Esophagus mucosa (tissue), 1 donor: Measurements from ENCODE around the gene GLDC. TPM values are rescaled to one million over a fixed set of nuclear protein-coding genes. Genes with fewer than 3 reads are reported as not detected.
"Not testable (repeated sequence)": the region's sequence is repeated elsewhere in the genome, so short reads cannot be mapped to it uniquely, and the experiment has no call there.

ENCODE experiments used
- ATAC-seq: fragments of 200-7000 bp; cut with Tn5 transposase; one replicate; pipeline ENCODE4 v1.9.1; 2020
- total RNA-seq: library from RNA; stranded (reverse); gene quantifications from one replicate; pipeline ENCODE4 v1.2.4, GENCODE V29; 2023
- donor health status: DM: yes; HTN: yes; CAD: no.

GLDC gene
- total RNA-seq, 1 donor from 2014 or later = 28.3 TPM

DNA sequence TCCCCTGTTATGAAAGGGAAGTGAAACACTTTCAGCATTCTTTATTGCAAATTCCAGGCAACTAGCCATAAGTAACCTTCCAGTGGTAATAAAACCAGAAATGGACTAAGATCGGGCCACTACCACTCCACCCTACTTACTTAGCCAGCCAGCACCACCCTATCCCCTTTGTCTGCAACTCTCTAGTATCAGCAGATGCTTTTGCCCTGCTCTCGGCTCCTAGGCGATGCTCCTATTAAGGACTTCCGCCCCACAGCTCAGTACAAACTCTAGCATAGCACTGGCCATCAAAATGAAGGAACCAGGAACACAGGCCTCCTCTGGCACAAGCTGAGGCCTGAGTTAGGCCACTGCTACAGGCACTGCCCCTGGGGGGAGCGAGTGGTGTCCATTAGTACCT lies 81.2 kb downstream of the GLDC start:
- ATAC-seq = no peak

DNA sequence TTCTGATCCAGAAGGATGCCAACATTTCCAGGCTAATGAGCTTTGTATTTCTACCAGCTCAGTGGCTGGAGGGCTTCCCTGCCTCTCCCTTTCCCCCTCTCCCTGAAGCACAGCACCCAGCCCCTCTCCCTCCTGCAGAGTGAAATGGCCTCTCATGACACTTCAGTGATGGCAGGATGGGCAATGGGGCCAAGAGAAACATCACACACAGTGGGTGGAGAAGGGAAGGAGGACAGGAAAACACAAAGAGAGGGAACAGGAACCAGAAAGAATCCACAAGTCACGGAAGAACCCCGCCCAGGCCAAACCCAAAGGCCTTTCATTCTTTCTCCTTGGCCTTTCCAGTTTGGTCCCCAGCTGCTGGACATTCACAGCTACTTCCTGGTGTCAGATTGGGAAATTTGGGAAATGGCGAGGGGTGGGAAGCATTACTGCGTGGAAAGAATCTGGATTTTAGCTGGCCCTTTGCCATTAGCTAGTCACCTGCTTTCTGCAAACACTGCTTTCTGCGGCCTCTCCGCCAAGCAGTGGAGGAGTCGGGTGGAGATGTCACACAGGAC lies 82.6 kb downstream of the GLDC start:
- ATAC-seq = no peak

DNA sequence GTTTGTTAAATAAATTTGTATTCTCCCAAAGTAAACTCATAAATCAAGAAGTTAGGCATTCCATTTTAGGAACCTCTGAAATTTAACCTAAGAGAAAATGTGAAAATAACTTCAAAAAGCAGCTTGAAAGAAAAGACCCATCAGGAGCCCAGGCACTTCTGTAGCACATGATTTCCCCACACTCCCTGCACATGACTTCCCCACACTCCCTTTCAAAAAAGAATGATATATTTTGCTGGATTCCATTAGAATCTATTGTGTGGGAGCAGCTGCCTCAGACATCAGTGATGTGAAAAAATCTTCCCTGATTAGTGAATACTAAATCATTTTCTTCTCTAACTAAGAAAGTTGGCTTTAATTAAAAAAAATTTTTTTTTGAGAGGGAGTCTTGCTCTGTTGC lies 83.3 kb downstream of the GLDC start:
- ATAC-seq = no peak

DNA sequence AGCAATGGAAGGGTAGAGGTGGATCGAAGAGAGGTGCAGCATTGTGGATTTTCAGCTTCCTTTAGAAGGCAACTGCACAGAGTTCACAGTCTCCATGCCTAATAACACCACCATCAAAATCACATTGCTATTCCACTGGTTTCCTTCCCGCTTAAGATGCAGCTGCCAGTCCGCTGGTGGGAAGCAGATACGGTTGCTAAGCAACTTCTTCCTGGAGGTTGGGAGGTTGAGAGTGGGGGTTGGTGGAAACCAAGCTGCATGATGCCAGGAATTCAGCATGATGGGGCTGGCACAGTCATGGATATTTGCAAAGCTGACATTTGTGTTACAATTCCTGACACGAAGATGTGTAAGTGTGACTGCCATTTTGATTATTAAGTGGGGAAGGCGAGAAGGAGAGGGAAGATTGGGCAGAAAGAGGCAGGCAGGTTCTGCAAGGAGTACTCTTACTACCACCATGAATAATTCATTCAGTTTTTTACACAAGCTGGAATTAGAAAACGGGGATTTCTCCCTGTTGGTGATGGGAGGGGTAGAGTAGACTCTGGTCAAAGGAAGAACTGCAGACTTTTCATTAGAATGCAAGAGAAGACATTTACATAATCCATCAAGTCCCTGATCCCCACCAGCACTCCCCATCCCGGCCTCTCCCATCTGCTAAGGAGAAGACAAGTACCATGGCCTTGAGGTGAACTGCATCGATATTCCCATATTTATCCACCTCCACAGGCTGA lies 87.5 kb downstream of the GLDC start:
- ATAC-seq = peak; percentile 35

DNA sequence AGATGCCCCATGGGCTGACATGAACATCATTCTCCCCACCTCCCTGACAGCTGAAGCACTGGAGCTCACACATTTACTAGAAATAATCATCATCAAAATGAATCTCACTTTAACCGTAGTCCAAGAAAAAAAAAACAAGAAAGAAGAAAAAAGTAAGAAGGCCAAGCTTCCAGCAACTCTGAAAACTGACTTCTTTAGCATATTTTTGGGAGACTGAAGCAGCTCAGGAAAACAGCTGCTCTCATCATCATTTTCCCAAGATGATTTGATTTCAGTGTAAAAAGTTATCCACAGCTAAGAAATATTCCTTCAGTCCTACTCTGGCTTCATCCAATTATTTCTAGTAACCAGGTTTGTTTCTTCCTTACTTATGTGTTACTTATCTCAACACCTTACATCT lies 91.7 kb downstream of the GLDC start:
- ATAC-seq = no peak

DNA sequence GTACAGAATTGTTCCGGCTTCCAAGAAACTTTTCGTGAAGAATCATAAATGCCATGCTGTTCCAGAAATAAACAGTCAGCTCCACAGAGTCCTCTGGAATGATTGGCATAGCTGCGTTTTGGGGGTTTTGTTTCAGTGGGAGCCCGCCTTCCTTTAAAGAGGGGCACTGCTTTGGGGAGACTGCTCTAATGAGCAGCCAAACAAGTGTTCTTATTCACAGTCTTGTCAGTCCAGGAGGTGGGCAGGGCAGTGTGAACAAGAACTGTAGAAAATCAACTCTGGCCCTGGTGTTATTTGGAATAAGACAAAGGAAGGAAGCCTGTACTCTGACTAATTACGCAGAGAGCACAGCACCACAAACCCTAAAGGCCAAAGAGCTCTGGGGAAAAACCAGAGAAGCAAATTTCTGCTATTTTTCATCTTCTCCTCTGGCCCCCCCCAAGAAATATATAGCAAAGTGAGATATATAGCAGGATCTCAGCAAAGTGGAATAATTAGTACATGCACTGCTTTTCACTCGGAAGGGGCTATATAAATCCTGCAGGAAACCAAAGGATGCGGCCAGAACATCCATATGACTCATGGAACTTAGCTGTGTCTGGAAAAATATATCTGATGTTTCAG lies 92.9 kb downstream of the GLDC start:
- peak; percentile 26 for ATAC-seq

DNA sequence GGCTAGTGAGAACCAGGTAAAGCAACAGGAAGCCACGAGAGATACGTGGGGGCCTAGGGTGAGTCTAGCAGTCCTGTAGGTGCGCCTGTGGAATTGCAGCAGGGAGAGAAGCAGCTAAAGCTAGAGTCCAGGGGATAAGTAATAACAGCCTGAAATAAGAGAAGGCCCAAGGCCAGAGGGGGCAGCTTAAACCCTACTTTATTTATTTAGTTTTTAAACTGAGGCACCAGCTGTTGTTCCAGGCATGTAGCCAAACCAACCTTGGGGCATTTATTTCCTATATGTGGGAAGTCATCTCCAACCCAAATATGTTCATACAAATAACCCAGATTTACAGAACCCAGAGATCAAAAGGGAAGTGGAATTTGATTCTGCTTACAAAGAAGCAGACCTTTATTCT lies 93.5 kb downstream of the GLDC start:
- no peak for ATAC-seq

DNA sequence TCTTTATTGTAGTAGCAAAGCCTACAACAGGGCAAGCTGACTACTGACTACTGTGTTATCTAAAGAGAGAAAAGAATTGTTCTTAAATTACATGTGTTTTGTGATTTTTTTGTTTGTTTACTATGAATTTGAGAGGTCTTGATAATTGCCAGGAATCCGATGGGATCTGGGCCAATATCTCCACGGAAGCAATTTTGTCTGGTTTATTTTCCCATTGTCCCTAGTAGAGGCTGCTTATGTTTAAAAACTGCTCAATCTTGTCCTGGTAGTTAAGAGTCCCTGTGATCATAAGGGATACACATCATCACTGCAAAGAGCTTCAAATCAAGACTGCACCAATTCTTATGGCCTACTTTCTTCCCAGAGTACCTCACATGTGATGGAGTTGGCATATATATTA lies 94.4 kb downstream of the GLDC start:
- ATAC-seq = no peak

DNA sequence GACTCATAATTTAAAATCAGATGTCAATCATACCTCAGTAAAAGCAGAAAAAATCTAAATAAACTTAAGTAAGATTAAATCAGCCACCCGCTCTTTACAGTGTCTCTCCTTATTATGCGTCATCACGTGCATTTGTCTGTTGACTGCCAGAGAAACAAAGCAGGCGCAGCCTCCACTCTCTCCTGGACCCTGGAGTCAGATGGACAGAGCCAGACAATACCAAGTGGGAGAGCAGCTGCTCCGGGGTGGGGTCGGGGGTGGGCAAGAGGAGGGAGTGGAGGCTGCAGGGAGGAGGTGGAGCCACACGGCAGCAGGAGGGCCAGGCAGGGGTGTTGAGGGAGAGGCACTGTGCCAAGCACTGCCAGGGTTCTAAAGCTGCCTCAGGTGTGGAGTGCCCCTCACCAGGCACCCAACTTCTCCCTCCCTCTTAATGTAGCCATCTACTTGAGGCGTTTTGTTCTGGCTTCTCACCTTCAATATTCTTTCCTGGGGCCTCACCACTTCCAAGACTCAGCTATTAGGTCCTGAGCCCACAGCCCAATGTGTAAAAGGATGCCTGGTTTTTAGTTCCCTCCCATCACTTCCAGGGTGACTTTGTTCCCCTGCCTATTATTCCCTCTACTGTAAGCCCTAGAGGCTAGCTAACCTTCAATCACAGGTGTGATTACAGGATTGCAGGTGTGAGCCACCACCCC lies 96.3 kb downstream of the GLDC start:
- peak; percentile 26 for ATAC-seq

DNA sequence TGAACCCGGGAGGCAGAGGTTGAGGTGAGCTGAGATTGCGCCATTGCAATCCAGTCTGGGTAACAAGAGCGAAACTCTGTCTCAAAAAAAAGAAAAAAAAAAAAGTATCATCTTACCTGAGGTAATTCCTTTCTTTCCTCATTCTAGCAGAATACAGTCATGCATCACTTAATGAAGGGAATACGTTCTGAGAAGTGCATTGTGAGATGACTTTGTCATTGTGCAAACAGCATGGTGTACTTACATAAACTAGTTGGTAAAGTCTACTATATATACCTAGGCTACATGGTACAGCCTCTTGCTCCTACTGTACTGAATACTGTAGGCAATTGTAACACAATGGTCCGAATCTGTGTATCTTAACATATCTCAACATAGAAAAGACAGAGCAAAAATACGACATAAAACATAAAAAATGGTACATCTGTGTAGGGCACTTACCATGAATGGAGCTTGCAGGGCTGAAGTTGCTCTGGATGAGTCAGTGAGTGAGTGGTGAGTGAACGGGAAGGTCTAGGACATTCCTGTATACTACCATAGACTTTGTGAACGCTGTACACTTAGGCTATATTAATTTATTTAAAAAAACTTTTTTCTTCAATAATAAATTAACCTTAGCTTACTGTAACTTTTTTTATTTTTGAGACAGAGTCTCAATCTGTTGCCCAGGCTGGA lies 100.4 kb downstream of the GLDC start:
- ATAC-seq = peak; percentile 33

DNA sequence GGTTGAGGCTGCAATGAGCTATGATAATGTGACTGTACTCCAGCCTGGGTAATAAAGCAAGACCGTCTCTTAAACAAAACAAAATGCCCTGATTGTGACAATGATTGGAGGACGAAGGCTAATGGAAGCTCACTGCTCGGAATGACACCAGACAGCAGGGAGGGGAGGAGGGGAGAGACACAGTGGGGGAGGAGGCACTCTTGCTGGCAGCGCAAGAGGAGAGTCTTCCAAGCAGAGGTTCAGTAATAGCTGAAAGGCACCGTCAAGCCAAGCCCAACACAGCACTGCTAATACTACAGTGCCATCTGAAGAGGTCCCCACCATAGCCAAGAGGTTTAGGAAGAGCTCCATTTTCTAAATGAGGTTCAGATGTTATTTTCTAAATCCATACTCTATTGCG lies 102.3 kb downstream of the GLDC start:
- ATAC-seq = no peak

DNA sequence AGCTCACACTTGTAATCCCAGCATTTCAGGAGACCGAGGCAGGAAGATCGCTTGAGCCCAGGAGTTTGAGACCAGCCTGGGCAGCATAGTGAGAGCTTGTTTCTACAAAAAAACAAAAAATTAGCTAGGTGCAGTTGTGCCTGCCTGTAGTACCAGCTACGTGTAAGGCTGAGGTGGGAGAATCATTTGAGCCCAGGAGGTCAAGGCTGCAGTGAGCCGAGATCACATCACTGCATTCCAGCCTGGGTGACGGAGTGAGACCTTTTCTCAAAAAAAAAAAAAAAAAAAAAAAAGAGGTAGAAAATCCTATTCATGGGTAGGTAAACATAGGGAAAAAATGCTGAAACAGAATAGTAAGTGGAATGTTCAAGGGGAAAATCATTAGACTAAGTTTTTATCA lies 102.9 kb downstream of the GLDC start:
- not testable (repeated sequence) for ATAC-seq

DNA sequence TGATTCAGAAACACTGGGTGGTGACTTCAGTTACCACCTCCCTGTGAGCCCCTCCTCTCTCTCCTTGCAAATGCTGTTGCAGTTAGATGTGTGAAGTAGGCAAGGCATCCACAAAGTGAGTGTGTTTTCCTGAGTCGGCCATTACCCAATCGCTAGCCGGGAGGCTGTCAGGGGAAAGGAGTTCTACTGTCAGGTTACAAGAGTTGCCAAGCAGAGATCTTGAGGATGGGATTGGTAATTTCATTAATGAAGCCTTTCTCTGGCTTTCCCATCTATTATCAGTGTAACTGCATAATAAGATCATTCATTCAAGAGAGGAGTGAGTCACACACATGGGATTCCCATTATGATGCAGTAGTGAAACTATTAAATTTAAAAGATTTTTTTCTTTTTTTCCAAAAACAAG lies 106.9 kb downstream of the GLDC start:
- ATAC-seq = no peak

DNA sequence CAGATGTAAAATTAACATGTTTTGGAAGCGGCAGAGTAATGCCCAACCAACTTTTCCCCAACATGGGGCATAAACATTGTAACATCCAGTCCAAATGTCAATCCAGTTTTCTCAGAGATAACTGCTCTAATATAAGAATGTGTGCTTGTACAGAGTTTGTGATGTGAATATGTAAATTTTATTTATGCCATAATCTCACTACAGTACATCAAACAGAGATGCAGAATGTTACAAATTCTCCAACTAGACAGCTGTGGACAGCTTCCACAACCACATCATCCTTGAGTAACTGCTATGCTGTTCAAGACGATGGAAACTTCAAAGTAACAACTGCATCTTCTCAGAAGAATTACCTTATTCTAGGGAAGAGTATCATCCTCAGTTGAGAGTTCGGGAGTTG lies 109.9 kb downstream of the GLDC start:
- ATAC-seq = no peak

DNA sequence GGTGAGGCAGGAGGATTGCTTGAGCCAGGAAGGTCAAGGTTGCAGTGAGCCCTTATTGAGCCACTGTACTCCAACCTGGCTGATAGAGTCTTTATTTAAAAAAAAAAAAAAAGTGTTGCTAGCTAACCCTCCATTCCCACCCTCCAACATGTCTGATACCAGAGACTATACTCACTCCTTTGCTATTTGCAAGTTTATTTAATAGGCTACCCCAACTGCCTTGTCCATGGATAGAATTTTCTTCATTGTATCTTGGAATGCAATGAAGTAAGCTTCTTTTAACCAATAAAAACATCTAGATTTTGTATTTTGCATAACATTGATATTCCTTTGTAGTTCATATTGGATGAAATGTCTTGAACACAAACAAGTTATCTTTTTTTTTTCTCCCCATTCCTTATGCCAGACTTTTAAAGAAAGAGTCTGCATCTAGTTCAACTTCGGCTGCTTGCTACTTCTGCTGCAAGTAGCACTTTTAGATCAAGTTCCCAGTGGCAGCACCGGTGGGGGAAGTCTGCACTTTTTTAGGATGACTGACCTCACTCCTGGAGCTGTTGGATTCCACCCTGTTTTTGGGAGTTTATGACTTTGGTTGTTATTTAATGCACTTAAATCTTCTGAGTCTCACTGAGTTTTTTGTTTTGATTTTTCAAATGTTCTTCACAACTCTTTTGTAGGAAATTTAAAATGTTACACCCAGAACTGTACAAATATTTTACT lies 120.0 kb downstream of the GLDC start:
- ATAC-seq = no peak

DNA sequence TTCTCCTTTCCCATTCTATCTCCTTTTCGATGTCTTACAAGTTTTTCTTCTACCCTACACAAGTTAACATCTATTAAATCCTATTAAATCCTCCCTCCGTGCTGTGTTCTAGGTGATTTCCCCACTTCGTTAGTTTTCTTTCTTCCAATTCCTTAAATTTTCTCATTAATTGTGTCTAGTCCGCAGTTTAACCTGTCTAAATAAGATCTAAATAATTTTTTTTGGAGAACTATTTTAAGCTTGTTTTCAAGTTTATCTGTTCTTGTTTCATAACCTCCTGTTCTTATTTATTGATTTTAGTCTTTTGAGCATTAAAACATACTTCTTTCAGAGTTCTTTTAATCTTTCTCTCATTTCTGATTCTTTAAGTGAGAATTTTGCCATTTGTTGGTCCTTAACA lies 123.3 kb downstream of the GLDC start:
- no peak for ATAC-seq

DNA sequence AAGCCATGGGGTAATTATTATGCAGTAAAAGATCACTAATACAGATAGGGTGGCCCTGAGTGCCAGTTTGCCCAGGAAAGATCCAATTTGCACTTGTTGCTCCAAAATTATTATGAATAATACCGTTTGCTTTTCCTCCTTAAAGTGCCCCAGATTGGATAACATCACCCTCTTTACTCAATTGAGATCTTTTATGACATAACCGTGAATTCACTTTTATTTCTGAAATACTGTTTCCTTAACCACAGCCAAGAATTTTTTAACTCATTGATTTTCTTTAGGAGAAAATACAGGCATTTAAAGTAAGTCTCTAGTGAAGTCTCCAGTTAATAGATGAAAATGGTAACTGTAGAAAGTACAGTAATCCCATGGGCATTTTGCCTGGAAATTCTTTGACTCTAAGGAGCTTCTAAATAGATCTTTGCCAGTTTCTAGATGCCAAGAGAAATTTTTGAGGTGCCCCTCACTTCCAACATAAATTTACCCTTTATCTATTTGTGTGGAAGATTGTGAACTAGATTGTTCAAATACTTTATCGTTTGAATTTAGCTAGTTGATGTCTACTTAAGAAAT lies 133.4 kb downstream of the GLDC start:
- ATAC-seq = no peak

DNA sequence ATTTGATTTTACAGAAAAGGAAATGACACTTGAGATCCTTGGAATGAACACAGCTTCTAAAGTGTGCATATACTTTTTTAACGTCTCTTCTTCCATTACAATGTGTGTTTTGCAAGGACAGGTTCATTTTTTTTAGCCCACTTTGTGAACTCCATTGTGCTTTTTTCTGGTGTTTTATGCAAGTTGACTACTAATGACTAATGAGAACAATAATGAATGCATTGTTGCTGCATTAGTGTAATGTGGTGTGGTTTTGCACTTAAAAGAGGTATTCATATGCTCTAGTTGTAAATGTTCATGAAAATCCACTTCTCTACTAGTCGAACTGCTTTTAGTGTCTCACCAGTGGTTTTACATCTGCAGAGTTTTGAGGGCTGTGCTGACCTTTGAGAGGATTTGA lies 139.0 kb downstream of the GLDC start:
- ATAC-seq = no peak

DNA sequence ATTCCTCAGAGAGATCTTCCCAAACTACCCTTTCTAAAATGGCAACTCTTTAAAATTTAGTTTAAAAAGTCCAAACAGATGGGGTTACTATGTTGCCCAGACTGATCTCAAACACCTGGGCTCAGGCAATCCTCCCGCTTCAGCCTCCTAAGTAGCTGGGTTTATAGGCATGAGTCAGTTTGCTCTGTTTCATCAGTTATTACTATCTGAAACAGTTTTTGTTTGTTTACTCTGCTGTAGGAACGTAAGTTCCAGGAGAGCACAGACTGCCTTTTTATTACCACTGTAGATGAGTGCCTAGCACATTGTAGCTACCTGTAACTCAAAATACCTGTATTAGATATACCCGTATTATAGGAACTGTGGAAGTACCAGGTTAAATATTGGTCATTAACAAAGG lies 143.1 kb downstream of the GLDC start:
- ATAC-seq = no peak

DNA sequence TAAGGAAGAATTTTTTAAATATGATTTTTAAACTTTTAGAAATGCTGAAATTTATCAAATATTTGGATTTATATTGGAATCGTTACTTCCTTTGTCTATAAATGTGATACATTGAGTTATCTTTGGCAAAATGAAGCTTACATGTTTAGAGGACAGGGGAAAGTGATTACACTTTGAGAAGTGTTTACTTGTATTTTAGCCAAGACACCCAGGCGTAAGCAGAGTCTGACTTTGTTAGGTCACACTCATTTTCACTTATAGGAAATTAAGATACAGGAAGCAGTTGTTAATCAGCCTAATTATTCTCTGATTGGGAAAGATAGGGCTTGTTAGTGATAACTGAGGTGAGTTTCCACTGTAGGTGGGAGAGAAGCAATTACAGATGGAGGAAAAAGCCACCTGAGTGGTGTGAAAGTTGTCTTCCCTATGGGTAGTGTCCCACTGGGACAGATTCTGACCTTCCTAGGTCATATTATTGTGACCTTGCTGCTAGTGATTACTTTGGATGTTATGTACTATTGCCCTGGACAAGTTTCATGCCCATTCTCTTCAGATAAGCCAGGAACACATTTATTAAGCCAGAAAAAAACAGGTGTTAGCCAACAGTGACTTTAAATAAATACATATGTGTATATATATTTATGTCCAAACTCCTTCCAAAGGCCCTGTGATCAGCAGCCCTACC lies 143.9 kb downstream of the GLDC start:
- ATAC-seq = no peak

DNA sequence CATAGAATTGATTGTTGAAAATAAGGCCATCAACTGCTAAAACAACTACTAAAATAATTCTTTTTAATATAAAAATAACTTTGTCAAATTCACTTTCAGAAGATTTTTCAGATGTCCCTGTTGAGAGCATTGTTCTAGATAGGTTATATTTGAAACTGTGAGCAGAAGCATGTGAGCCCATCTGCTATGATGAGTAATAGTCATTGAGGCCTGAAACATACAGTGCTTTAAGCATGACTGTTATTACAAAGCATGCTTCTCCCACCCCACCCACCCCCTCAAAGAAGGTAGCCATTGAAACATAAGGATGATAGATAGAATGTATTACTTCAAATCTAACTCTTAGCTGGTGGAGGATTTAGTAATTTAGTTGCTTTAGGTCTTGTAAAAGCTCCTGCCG lies 146.5 kb downstream of the GLDC start:
- ATAC-seq = no peak

DNA sequence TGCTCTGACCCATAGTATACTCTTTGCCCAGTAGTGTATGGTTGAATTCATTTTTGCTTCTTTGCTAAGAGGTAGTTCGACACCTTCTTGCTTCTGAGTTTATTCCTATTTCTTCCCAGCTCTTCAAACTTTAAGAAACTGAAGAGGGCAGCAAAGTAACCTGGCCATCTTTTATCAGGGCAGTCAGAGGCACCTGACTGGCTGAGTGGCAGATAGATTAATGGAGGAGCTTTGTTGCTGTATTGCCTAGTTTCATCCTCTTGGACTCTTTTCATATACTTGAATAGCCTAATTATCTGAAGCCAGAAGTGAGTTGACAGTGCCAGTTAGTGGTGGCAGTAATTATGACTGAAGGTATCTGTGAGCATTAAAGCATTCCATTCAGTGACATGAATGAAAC lies 150.1 kb downstream of the GLDC start:
- no peak for ATAC-seq
